Gastroesophageal sphincter (tissue), 3 donors: ENCODE measurements around the gene MTHFD1L.

Experiments
- POLR2A ChIP-seq, 2 donors: fragments of 450-650 bp; IDR thresholded peaks; one replicate each; pipeline ENCODE4 v1.6.1; 2017; ENCODE audit warnings: antibody characterized with exemption in 2 of 2, mild to moderate bottlenecking in 2 of 2, moderate library complexity in 1 of 2
- POLR2AphosphoS5 ChIP-seq: sonication (generic); formaldehyde crosslinking; IDR thresholded peaks from one replicate; pipeline ENCODE4 v1.6.1; 2017; ENCODE audit warnings: antibody characterized with exemption
- TF ChIP-seq, protein P1 (sequence below), 4 experiments: fragments of 200-600 bp in 2 of 4; fragments of 450-650 bp in 2 of 4; sonication (generic) in 1 of 4; IDR thresholded peaks; one replicate each; pipeline ENCODE4 v1.5.1; 2017 to 2019; ENCODE audit warnings: antibody characterized with exemption in 4 of 4, mild to moderate bottlenecking in 2 of 4, moderate library complexity in 2 of 4

DNA sequence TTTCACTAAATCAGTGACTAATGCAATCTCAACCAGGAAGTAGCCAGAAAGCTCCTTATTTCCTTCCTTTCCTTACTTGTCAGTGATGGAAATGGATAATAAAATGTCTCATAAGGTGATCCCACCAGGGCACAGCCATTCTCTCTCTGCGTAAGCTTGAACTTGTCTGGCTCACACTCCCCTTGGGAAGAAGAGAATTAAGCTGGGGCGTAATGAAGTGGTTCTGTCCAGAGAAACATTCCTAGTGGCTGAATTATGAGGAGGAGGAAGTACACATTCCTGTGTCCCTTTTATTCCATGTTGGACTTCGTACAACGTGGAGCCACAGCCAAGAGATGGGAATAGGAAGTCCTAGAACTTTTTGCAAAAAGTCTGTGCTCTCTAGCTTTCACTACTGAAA, 93.7 kb downstream of the MTHFD1L start:
- TF ChIP-seq, protein P1, sequence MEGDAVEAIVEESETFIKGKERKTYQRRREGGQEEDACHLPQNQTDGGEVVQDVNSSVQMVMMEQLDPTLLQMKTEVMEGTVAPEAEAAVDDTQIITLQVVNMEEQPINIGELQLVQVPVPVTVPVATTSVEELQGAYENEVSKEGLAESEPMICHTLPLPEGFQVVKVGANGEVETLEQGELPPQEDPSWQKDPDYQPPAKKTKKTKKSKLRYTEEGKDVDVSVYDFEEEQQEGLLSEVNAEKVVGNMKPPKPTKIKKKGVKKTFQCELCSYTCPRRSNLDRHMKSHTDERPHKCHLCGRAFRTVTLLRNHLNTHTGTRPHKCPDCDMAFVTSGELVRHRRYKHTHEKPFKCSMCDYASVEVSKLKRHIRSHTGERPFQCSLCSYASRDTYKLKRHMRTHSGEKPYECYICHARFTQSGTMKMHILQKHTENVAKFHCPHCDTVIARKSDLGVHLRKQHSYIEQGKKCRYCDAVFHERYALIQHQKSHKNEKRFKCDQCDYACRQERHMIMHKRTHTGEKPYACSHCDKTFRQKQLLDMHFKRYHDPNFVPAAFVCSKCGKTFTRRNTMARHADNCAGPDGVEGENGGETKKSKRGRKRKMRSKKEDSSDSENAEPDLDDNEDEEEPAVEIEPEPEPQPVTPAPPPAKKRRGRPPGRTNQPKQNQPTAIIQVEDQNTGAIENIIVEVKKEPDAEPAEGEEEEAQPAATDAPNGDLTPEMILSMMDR (IDR thresholded peaks at IDR 0.05), result no peak
- TF ChIP-seq POLR2A (IDR thresholded peaks at IDR 0.05) (no peak), POLR2AphosphoS5 (no peak)
